ENCODE measurements around the gene RGMA.

RGMA gene

GRCh38 chr15:93060336-93061248 lies 28.4 kb downstream of the RGMA start:
- no peak for TF ChIP-seq CTCF (IDR thresholded peaks at IDR 0.05; ENCODE audit: insufficient read depth, missing control alignments)
- no peak for FAIRE-seq
- DNase-seq (ENCODE audit: insufficient read length, low spot score), result no peak

GRCh38 chr15:93059442-93059841 lies 29.6 kb downstream of the RGMA start:
- FAIRE-seq (no peak), DNase-seq (ENCODE audit: insufficient read length, low spot score) (no peak)
- TF ChIP-seq CTCF (IDR thresholded peaks at IDR 0.05; ENCODE audit: insufficient read depth, missing control alignments), result no peak

GRCh38 chr15:93058904-93059427 lies 30.0 kb downstream of the RGMA start:
- FAIRE-seq, result no peak
- no peak for DNase-seq (ENCODE audit: insufficient read length, low spot score)
- no peak for TF ChIP-seq CTCF (IDR thresholded peaks at IDR 0.05; ENCODE audit: insufficient read depth, missing control alignments)

GRCh38 chr15:93058128-93058527 lies 30.9 kb downstream of the RGMA start:
- FAIRE-seq (no peak), DNase-seq (ENCODE audit: insufficient read length, low spot score) (no peak)
- TF ChIP-seq CTCF (IDR thresholded peaks at IDR 0.05; ENCODE audit: insufficient read depth, missing control alignments), result no peak

GRCh38 chr15:93057618-93058017 lies 31.4 kb downstream of the RGMA start:
- TF ChIP-seq CTCF (IDR thresholded peaks at IDR 0.05; ENCODE audit: insufficient read depth, missing control alignments), result no peak
- DNase-seq (ENCODE audit: insufficient read length, low spot score) (no peak), FAIRE-seq (no peak)

GRCh38 chr15:93056836-93057235 lies 32.2 kb downstream of the RGMA start:
- no peak for FAIRE-seq
- no peak for TF ChIP-seq CTCF (IDR thresholded peaks at IDR 0.05; ENCODE audit: insufficient read depth, missing control alignments)
- DNase-seq (ENCODE audit: insufficient read length, low spot score), result no peak

GRCh38 chr15:93055211-93055610 lies 33.8 kb downstream of the RGMA start:
- no peak for TF ChIP-seq CTCF (IDR thresholded peaks at IDR 0.05; ENCODE audit: insufficient read depth, missing control alignments)

More at GRCh38 chr15:93055211-93055610, 33.8 kb downstream of the RGMA start:
- no peak for FAIRE-seq
- DNase-seq (ENCODE audit: insufficient read length, low spot score), result no peak
